ENCODE measurements around the gene SSBP2.
"Not testable (repeated sequence)": the region's sequence is repeated elsewhere in the genome, so short reads cannot be mapped to it uniquely, and the experiment has no call there.

SSBP2 gene

GRCh38 chr5:81717226-81717625 lies 33.7 kb downstream of the SSBP2 start:
- Mint-ChIP-seq H3K27ac (peak overlapping the region in 1 of 2 donors; percentile 36), H3K36me3 (ENCODE audit: insufficient read depth) (peaks cover 3% of the 10 kb centered on the region), H3K27me3 (no peaks in the 10 kb centered on the region), H3K4me3 (no peak overlapping the region), H3K4me1 (ENCODE audit: low read depth in 2 of 2) (peaks cover 18 to 31% of the 10 kb centered on the region in 2 donors), H3K9me3 (no peaks in the 10 kb centered on the region)
- no peak for DNase-seq
- no peak for ATAC-seq (replicated peaks)

GRCh38 chr5:81714076-81714475 lies 36.8 kb downstream of the SSBP2 start:
- H3K27me3 Mint-ChIP-seq; H3K27ac Mint-ChIP-seq; DNase-seq; H3K9me3 Mint-ChIP-seq; H3K4me3 Mint-ChIP-seq; H3K36me3 Mint-ChIP-seq (ENCODE audit: insufficient read depth); ATAC-seq (replicated peaks): not testable (repeated sequence)
- H3K4me1 Mint-ChIP-seq (ENCODE audit: low read depth in 2 of 2): peaks cover 9 to 22% of the 10 kb centered on the region in 2 donors

- no peaks in the 10 kb centered on the region for H3K9me3 Mint-ChIP-seq
- H3K36me3 Mint-ChIP-seq (ENCODE audit: insufficient read depth): no peaks in the 10 kb centered on the region
- H3K4me1 Mint-ChIP-seq (ENCODE audit: low read depth in 2 of 2): peaks cover 4 to 12% of the 10 kb centered on the region in 2 donors
- H3K27ac Mint-ChIP-seq: no peak overlapping the region
- ATAC-seq (replicated peaks): no peak
- H3K27me3 Mint-ChIP-seq: no peaks in the 10 kb centered on the region
- no peak for DNase-seq
- H3K4me3 Mint-ChIP-seq: no peak overlapping the region
These were observed 42.0 kb downstream of the SSBP2 start for GRCh38 chr5:81708889-81709288.

GRCh38 chr5:81703840-81704239 lies 47.1 kb downstream of the SSBP2 start:
- no peak overlapping the region for H3K4me3 Mint-ChIP-seq
- ATAC-seq (replicated peaks): no peak
- no peaks in the 10 kb centered on the region for H3K27me3 Mint-ChIP-seq
- no peaks in the 10 kb centered on the region for H3K9me3 Mint-ChIP-seq
- H3K36me3 Mint-ChIP-seq (ENCODE audit: insufficient read depth): no peaks in the 10 kb centered on the region
- DNase-seq: no peak
- H3K4me1 Mint-ChIP-seq (ENCODE audit: low read depth in 2 of 2): peaks cover 9 to 12% of the 10 kb centered on the region in 2 donors
- H3K27ac Mint-ChIP-seq: no peak overlapping the region

GRCh38 chr5:81700166-81700565 lies 50.7 kb downstream of the SSBP2 start:
- ATAC-seq (replicated peaks): no peak

GRCh38 chr5:81698813-81699212 lies 52.1 kb downstream of the SSBP2 start:
- Mint-ChIP-seq H3K9me3 (no peaks in the 10 kb centered on the region), H3K27me3 (no peaks in the 10 kb centered on the region), H3K4me1 (ENCODE audit: low read depth in 2 of 2) (peaks cover 5 to 11% of the 10 kb centered on the region in 2 donors), H3K27ac (no peak overlapping the region), H3K36me3 (ENCODE audit: insufficient read depth) (no peaks in the 10 kb centered on the region), H3K4me3 (no peak overlapping the region)
- ATAC-seq (replicated peaks): no peak
- DNase-seq: no peak

More at GRCh38 chr5:81700166-81700565, 50.7 kb downstream of the SSBP2 start:
- H3K9me3 Mint-ChIP-seq: no peaks in the 10 kb centered on the region
- peaks cover 5 to 12% of the 10 kb centered on the region in 2 donors for H3K4me1 Mint-ChIP-seq (ENCODE audit: low read depth in 2 of 2)
- H3K36me3 Mint-ChIP-seq (ENCODE audit: insufficient read depth): no peaks in the 10 kb centered on the region
- no peak overlapping the region for H3K27ac Mint-ChIP-seq
- DNase-seq: no peak
- no peak overlapping the region for H3K4me3 Mint-ChIP-seq
- H3K27me3 Mint-ChIP-seq: no peaks in the 10 kb centered on the region

- Mint-ChIP-seq H3K27me3 (no peaks in the 10 kb centered on the region), H3K4me3 (no peak overlapping the region), H3K27ac (peak overlapping the region in 1 of 2 donors; percentile 4), H3K36me3 (ENCODE audit: insufficient read depth) (no peaks in the 10 kb centered on the region), H3K9me3 (peaks cover 0 to 2% of the 10 kb centered on the region in 2 donors), H3K4me1 (ENCODE audit: low read depth in 2 of 2) (peaks cover 5 to 11% of the 10 kb centered on the region in 2 donors)
- DNase-seq (no peak), ATAC-seq (replicated peaks) (no peak)
These were observed 54.2 kb downstream of the SSBP2 start for GRCh38 chr5:81696418-81697397.

GRCh38 chr5:81694726-81695125 lies 56.2 kb downstream of the SSBP2 start:
- H3K4me3 Mint-ChIP-seq: no peak overlapping the region
- H3K27ac Mint-ChIP-seq: no peak overlapping the region
- H3K27me3 Mint-ChIP-seq: no peaks in the 10 kb centered on the region
- peaks cover 4 to 8% of the 10 kb centered on the region in 2 donors for H3K4me1 Mint-ChIP-seq (ENCODE audit: low read depth in 2 of 2)
- H3K9me3 Mint-ChIP-seq: peaks cover 0 to 2% of the 10 kb centered on the region in 2 donors
- no peaks in the 10 kb centered on the region for H3K36me3 Mint-ChIP-seq (ENCODE audit: insufficient read depth)
- ATAC-seq (replicated peaks): no peak
- no peak for DNase-seq

GRCh38 chr5:81688215-81688614 lies 62.7 kb downstream of the SSBP2 start:
- Mint-ChIP-seq H3K4me1 (ENCODE audit: low read depth in 2 of 2) (peaks cover 6 to 13% of the 10 kb centered on the region in 2 donors), H3K4me3 (no peak overlapping the region), H3K36me3 (ENCODE audit: insufficient read depth) (peaks cover 2% of the 10 kb centered on the region), H3K27me3 (no peaks in the 10 kb centered on the region), H3K27ac (no peak overlapping the region), H3K9me3 (peaks cover 0 to 5% of the 10 kb centered on the region in 2 donors)
- no peak for DNase-seq
- ATAC-seq (replicated peaks): no peak

GRCh38 chr5:81687292-81687691 lies 63.6 kb downstream of the SSBP2 start:
- peaks cover 6 to 13% of the 10 kb centered on the region in 2 donors for H3K4me1 Mint-ChIP-seq (ENCODE audit: low read depth in 2 of 2)
- peaks cover 0 to 3% of the 10 kb centered on the region in 2 donors for H3K9me3 Mint-ChIP-seq
- no peak overlapping the region for H3K27ac Mint-ChIP-seq
- peaks cover 2% of the 10 kb centered on the region for H3K36me3 Mint-ChIP-seq (ENCODE audit: insufficient read depth)
- H3K27me3 Mint-ChIP-seq: no peaks in the 10 kb centered on the region
- no peak overlapping the region for H3K4me3 Mint-ChIP-seq
- DNase-seq: no peak
- no peak for ATAC-seq (replicated peaks)

GRCh38 chr5:81685471-81685870 lies 65.4 kb downstream of the SSBP2 start:
- H3K36me3 Mint-ChIP-seq (ENCODE audit: insufficient read depth): peaks cover 2% of the 10 kb centered on the region
- peaks cover 0 to 3% of the 10 kb centered on the region in 2 donors for H3K9me3 Mint-ChIP-seq
- peaks cover 4 to 8% of the 10 kb centered on the region in 2 donors for H3K4me1 Mint-ChIP-seq (ENCODE audit: low read depth in 2 of 2)
- ATAC-seq (replicated peaks): no peak
- H3K4me3 Mint-ChIP-seq: no peak overlapping the region
- H3K27ac Mint-ChIP-seq: no peak overlapping the region
- no peak for DNase-seq
- H3K27me3 Mint-ChIP-seq: no peaks in the 10 kb centered on the region

- ATAC-seq (replicated peaks) (no peak), DNase-seq (no peak)
- Mint-ChIP-seq H3K4me3 (no peak overlapping the region), H3K9me3 (no peaks in the 10 kb centered on the region), H3K36me3 (ENCODE audit: insufficient read depth) (no peaks in the 10 kb centered on the region), H3K4me1 (ENCODE audit: low read depth in 2 of 2) (peaks cover 0 to 10% of the 10 kb centered on the region in 2 donors), H3K27ac (no peak overlapping the region), H3K27me3 (no peaks in the 10 kb centered on the region)
These were observed 71.0 kb downstream of the SSBP2 start for GRCh38 chr5:81679885-81680284.

GRCh38 chr5:81675420-81675819 lies 75.5 kb downstream of the SSBP2 start:
- H3K27me3 Mint-ChIP-seq: no peaks in the 10 kb centered on the region
- H3K4me3 Mint-ChIP-seq: no peak overlapping the region
- H3K36me3 Mint-ChIP-seq (ENCODE audit: insufficient read depth): no peaks in the 10 kb centered on the region
- no peak for ATAC-seq (replicated peaks)
- no peak overlapping the region for H3K27ac Mint-ChIP-seq
- no peaks in the 10 kb centered on the region for H3K9me3 Mint-ChIP-seq
- peaks cover 0 to 10% of the 10 kb centered on the region in 2 donors for H3K4me1 Mint-ChIP-seq (ENCODE audit: low read depth in 2 of 2)
- no peak for DNase-seq

- Mint-ChIP-seq H3K4me1 (ENCODE audit: low read depth in 2 of 2) (peaks cover 6 to 16% of the 10 kb centered on the region in 2 donors), H3K9me3 (no peaks in the 10 kb centered on the region), H3K36me3 (ENCODE audit: insufficient read depth) (no peaks in the 10 kb centered on the region), H3K27me3 (no peaks in the 10 kb centered on the region), H3K27ac (peak overlapping the region in 1 of 2 donors; percentile 23), H3K4me3 (no peak overlapping the region)
- ATAC-seq (replicated peaks) (no peak), DNase-seq (no peak)
These were observed 85.1 kb downstream of the SSBP2 start for GRCh38 chr5:81665795-81666194.

Measured in effector memory CD8-positive, alpha-beta T cell (primary cell).